HEK293T (cell line): Measurements from ENCODE around the gene RBM18.

Source experiments
- BHLHE40 ChIP-seq: fragments of 450-650 bp; IDR thresholded peaks from 2 replicates; pipeline ENCODE4 v1.6.1; 2016; ENCODE audit warnings: mild to moderate bottlenecking, moderate library complexity, borderline replicate concordance
- FOXA1 ChIP-seq: fragments of 450-650 bp; IDR thresholded peaks from 2 replicates; pipeline ENCODE4 v1.6.1; 2016; ENCODE audit warnings: mild to moderate bottlenecking
- SP1 ChIP-seq: fragments of 450-650 bp; IDR thresholded peaks from 2 replicates; pipeline ENCODE4 v1.6.1; 2017
- SUZ12 ChIP-seq: fragments of 450-650 bp; IDR thresholded peaks from 2 replicates; pipeline ENCODE4 v1.6.1; 2016; ENCODE audit warnings: mild to moderate bottlenecking
- TF ChIP-seq, protein P1 (sequence below): fragments of 450-650 bp; IDR thresholded peaks from 2 replicates; pipeline ENCODE4 v1.6.1; 2016

DNA sequence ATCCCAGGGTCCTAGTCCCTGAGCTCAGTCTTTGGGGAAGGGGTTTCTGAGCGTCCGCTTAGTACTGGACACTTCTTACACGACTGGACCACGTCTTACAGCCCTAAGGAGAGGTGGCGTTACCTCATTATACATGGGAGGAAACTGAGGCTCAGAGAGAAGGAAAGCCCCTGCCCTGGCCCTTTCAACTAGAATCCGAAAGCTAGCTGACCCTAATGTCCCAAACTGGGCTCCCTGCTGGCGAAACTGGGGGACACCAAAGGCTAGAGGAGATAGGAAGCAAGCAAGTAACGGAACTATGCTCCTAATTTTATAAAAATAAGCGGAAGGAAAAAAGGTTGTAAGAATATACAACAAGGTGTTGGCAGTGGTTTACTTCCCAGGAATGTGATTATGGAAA, 50.1 kb downstream of the RBM18 start:
- TF ChIP-seq SUZ12 (no peak), SP1 (no peak), BHLHE40 (no peak), FOXA1 (no peak)
- TF ChIP-seq, protein P1, sequence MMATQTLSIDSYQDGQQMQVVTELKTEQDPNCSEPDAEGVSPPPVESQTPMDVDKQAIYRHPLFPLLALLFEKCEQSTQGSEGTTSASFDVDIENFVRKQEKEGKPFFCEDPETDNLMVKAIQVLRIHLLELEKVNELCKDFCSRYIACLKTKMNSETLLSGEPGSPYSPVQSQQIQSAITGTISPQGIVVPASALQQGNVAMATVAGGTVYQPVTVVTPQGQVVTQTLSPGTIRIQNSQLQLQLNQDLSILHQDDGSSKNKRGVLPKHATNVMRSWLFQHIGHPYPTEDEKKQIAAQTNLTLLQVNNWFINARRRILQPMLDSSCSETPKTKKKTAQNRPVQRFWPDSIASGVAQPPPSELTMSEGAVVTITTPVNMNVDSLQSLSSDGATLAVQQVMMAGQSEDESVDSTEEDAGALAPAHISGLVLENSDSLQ: no peak
